HFFc6 (cell line): ENCODE measurements around the gene RRAD. TPM values are rescaled to one million over a fixed set of nuclear protein-coding genes. Genes with fewer than 3 reads are reported as not detected.

Experiments used
- DNase-seq: peaks from one replicate; pipeline ENCODE4 v3.0.0-alpha.2; 2018
- H3K27ac Mint-ChIP-seq: 2 replicates; pipeline ENCODE4 v1.8.0; 2020; ENCODE audit warnings: mild to moderate bottlenecking, mixed read lengths
- H3K27me3 Mint-ChIP-seq: 2 replicates; pipeline ENCODE4 v1.8.0; 2021; ENCODE audit warnings: mild to moderate bottlenecking, moderate library complexity, mixed read lengths; ENCODE audit not compliant: insufficient read depth
- H3K36me3 Mint-ChIP-seq: 2 replicates; pipeline ENCODE4 v1.8.0; 2021; ENCODE audit warnings: low read depth, mixed read lengths
- H3K4me1 Mint-ChIP-seq: 2 replicates; pipeline ENCODE4 v1.8.0; 2020; ENCODE audit warnings: low read depth, mixed read lengths
- H3K4me3 Mint-ChIP-seq: 2 replicates; pipeline ENCODE4 v1.8.0; 2020; ENCODE audit warnings: mild to moderate bottlenecking, moderate library complexity, mixed read lengths
- H3K9me3 Mint-ChIP-seq: 2 replicates; pipeline ENCODE4 v1.8.0; 2020; ENCODE audit warnings: mild to moderate bottlenecking, mixed read lengths
- CTCF ChIP-seq: fragments of 200-600 bp; sonication (generic); IDR thresholded peaks from 2 replicates; pipeline ENCODE4 v1.5.0; 2021; ENCODE audit warnings: antibody characterized with exemption, mild to moderate bottlenecking
- total RNA-seq, 6 experiments: library from RNA; stranded (reverse); fragmentation: NEBNext Ultra II Directional; extraction: Animal tissue kit (Norgen Biotek cat#: 25700); gene quantifications; 2 replicates in 1 of 6; 3 replicates in 5 of 6; pipeline ENCODE4 v1.2.3, GENCODE V29; 2021

The RRAD gene
- total RNA-seq, 6 experiments from 2014 or later = 0.52 to 2.0 (median 1.5) TPM

DNA sequence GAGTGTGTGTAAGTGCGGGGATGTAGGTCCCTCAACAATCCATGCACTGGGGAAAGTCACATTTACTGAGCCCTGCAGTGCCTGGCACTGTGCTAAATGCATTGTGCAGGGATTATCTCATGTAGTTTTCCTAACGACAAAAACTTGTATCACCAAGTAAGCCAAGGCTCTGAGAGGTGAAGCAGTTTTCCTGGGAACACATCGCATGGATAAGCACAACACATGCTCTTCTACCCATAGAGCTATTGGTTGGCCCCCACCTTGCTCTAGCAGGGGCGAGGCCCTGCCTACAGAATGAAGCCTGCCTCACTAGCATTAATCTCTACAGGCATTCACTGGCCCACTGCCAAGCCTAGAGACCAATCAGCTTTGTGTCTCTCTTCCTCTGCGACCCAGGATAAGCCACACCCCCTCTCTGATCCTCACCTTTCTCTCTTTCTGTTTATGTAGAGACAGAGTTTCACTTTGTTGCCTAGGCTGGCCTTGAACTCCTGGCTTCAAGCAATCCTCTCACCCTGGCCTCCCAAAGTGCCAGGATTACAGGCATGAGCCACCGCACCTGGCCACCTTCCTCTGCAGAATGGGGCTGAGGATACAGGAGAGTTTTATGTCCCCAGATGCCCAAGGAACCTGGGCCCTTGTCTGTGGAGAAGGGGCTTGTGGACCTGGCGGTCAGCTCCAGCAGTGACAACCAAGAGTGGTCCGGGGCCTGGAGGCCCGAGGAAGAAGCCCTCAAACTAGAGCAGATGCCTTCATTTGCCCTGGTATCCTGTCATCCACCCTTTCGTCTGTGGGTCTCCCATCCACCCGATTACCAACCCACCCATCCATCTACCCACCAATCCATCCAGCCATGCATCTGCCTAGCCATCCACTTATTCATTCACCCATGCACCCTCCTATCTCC lies 19.4 kb downstream of the RRAD start:
- no peaks in the 10 kb centered on the region for H3K36me3 Mint-ChIP-seq
- no peak overlapping the region for H3K27ac Mint-ChIP-seq
- TF ChIP-seq CTCF = no peak
- no peak overlapping the region for H3K4me3 Mint-ChIP-seq
- no peaks in the 10 kb centered on the region for H3K9me3 Mint-ChIP-seq
- peaks cover 19% of the 10 kb centered on the region for H3K27me3 Mint-ChIP-seq
- H3K4me1 Mint-ChIP-seq = peaks cover 14% of the 10 kb centered on the region
- DNase-seq = no peak

DNA sequence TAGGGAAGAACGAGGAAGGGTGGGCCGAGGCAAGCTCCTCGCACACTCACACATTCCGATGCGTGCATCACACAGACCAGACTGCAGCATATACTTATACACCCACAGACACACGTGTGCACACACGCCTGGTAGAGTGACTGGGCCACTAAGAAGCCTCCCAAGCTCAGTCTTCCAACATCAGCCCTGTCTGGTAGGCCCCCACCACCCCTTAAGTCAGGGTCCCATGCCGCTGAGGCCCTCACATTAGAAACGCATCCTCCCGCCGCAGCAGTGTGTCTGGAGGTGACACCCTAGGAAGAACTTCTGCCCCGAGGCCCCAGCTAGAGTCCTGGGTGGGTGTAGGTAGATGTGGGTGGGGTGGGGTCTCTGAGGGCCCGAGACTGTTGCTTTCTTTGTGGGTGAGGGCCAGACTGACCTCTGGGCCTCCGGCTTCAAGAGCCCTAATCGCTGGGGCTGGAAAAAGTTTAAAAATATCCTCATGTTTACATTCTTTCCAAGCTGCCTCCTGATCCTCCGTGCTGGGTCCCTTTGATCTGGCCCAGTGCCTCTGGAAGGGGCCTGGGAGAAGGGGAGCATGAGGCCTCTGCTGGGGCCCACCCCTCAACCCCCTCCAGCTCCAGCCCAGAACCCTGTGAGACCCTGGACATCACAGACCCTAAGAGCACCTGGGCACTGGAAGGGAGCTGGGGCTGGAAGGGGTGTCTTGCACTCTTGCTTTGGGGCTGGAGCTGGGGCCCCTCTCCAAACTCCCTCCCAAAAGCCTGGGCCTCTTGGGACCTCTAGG lies 20.3 kb downstream of the RRAD start:
- no peak for TF ChIP-seq CTCF
- Mint-ChIP-seq H3K27ac (peak overlapping the region; percentile 29; the same call in 1 of the 2 replicates), H3K27me3 (peaks cover 19% of the 10 kb centered on the region), H3K4me1 (peaks cover 22% of the 10 kb centered on the region), H3K9me3 (no peaks in the 10 kb centered on the region), H3K36me3 (no peaks in the 10 kb centered on the region), H3K4me3 (no peak overlapping the region)
- DNase-seq = no peak

DNA sequence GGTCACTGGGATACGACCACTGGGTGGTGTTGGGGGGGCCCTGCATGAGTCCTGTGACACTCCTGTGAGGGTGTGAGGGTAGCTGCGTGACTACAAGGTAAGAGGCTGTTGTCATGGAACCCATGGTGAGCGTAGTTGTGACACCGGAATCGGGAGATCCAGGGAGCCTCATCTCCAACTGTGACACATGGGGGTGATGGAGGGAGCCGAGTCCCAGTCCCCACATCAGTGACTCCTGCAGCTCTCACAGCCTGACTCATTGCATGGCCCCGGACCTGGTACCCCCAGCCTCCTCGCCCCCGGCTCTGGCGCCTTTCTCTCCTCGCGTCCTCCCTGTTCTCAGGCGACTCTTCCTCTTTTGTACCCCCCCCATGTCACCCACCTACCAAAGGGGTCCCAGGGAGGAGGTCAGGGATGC lies 20.9 kb downstream of the RRAD start:
- no peak for TF ChIP-seq CTCF
- DNase-seq = no peak
- H3K4me3 Mint-ChIP-seq = no peak overlapping the region
- peaks cover 28% of the 10 kb centered on the region for H3K4me1 Mint-ChIP-seq
- peaks cover 19% of the 10 kb centered on the region for H3K27me3 Mint-ChIP-seq
- no peaks in the 10 kb centered on the region for H3K9me3 Mint-ChIP-seq
- H3K27ac Mint-ChIP-seq = no peak overlapping the region
- no peaks in the 10 kb centered on the region for H3K36me3 Mint-ChIP-seq

- TF ChIP-seq CTCF = no peak
- no peak overlapping the region for H3K27ac Mint-ChIP-seq
- H3K4me1 Mint-ChIP-seq = peaks cover 34% of the 10 kb centered on the region
- no peaks in the 10 kb centered on the region for H3K36me3 Mint-ChIP-seq
- peaks cover 16% of the 10 kb centered on the region for H3K27me3 Mint-ChIP-seq
- no peaks in the 10 kb centered on the region for H3K9me3 Mint-ChIP-seq
- no peak overlapping the region for H3K4me3 Mint-ChIP-seq
- no peak for DNase-seq
These were observed 21.5 kb downstream of the RRAD start for GRCh38 chr16:66903544-66904427.
